DOHH2 (cell line): ENCODE data around the gene MRM1.

ENCODE experiments used
- EZH2phosphoT487 ChIP-seq: fragments of 200-600 bp; sonication (generic); IDR thresholded peaks from 2 replicates; pipeline ENCODE4 v1.6.1; 2017; ENCODE audit warnings: borderline replicate concordance, mild to moderate bottlenecking, antibody characterized with exemption, low read length, moderate library complexity, mixed read lengths
- TF ChIP-seq, protein P1 (sequence below): fragments of 200-600 bp; sonication (generic); IDR thresholded peaks from one replicate; pipeline ENCODE4 v1.5.1; 2014; ENCODE audit warnings: antibody characterized with exemption, mild to moderate bottlenecking, low read depth, low read length; ENCODE audit not compliant: poor library complexity, severe bottlenecking

DNA sequence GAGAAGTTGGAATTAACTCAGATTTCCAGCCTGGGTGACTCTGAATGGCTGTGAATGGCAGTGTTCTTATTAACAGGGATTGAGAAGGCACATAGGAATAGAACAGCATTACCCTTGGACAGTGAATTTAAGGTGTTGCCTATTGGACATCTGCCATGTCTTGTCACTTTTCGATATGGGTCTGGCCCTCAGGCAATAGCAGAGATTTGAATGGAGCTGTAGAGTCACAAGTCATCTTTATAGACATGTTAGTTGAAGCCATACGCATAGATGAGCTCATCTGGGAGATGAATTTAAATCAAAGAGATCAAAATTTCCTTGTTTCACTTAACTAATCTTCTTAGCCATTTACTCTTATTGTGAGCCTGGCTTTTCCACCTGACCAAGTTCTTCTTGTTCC lies 24.6 kb upstream of the MRM1 start:
- TF ChIP-seq, protein P1, sequence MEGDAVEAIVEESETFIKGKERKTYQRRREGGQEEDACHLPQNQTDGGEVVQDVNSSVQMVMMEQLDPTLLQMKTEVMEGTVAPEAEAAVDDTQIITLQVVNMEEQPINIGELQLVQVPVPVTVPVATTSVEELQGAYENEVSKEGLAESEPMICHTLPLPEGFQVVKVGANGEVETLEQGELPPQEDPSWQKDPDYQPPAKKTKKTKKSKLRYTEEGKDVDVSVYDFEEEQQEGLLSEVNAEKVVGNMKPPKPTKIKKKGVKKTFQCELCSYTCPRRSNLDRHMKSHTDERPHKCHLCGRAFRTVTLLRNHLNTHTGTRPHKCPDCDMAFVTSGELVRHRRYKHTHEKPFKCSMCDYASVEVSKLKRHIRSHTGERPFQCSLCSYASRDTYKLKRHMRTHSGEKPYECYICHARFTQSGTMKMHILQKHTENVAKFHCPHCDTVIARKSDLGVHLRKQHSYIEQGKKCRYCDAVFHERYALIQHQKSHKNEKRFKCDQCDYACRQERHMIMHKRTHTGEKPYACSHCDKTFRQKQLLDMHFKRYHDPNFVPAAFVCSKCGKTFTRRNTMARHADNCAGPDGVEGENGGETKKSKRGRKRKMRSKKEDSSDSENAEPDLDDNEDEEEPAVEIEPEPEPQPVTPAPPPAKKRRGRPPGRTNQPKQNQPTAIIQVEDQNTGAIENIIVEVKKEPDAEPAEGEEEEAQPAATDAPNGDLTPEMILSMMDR, result no peak
- TF ChIP-seq EZH2phosphoT487, result no peak
